HL-60 (cell line): Measurements from ENCODE around the gene LRRC15.

ENCODE experiments used
- DNase-seq, 2 experiments: peaks; one replicate each; pipeline ENCODE4 v3.0.0-alpha.2; 2010 to 2020; ENCODE audit warnings: low read depth in 1 of 2, low spot score in 1 of 2
- H3K27ac ChIP-seq: fragments of 250-450 bp; sonication (Bioruptor Pico); replicated peaks from 2 replicates; pipeline ENCODE4 v1.5.1; 2020; ENCODE audit warnings: mild to moderate bottlenecking, moderate library complexity
- H3K27me3 ChIP-seq: fragments of 250-450 bp; sonication (Bioruptor Pico); 2 replicates; pipeline ENCODE4 v1.5.1; 2021; ENCODE audit warnings: mild to moderate bottlenecking, moderate library complexity; ENCODE audit not compliant: insufficient read depth, poor library complexity, severe bottlenecking
- H3K4me3 ChIP-seq: replicated peaks from 2 replicates; pipeline ENCODE4 v1.5.1; 2011; ENCODE audit warnings: mild to moderate bottlenecking, control low read depth, low read length; ENCODE audit not compliant: insufficient read depth
- GABPA ChIP-seq: IDR thresholded peaks from 2 replicates; pipeline ENCODE4 v1.6.1; 2012; ENCODE audit warnings: low read depth
- POLR2AphosphoS5 ChIP-seq: IDR thresholded peaks from 2 replicates; pipeline ENCODE4 v1.6.1; 2012; ENCODE audit warnings: low read depth
- SPI1 ChIP-seq: IDR thresholded peaks from 2 replicates; pipeline ENCODE4 v1.6.1; 2012; ENCODE audit warnings: low read depth, mild to moderate bottlenecking, borderline replicate concordance
- TF ChIP-seq, protein P1 (sequence below): IDR thresholded peaks from one replicate; pipeline ENCODE4 v1.5.1; 2011; ENCODE audit warnings: low read length, control low read depth, inconsistent platforms; ENCODE audit not compliant: insufficient read depth
- TF ChIP-seq, protein P2 (sequence below): IDR thresholded peaks from 2 replicates; pipeline ENCODE4 v1.6.1; 2012; ENCODE audit warnings: low read depth; ENCODE audit not compliant: insufficient replicate concordance

The LRRC15 gene

DNA sequence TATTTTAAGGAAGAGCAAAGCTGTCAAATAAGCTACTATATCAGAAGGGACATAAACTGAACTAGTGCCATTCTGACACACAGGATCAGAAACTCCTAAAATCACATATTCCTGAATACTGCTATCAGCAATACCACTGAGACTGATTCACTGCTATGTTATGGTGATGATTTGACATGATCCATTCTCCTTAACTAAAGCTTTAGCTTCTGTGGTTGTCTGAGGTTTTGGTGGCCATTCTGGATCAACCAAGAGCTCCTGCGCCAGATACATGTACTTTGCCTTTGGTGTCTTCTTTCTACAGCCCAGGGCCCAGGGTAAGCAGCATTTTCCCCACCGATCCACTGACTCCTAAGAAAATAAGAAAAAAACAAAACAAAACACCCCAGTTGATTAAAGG, 36.2 kb upstream of the LRRC15 start:
- H3K4me3 ChIP-seq: no peak overlapping the region
- DNase-seq: no peak
- no peak overlapping the region for H3K27ac ChIP-seq
- TF ChIP-seq GABPA: no peak
- TF ChIP-seq SPI1: no peak
- no peak for TF ChIP-seq POLR2AphosphoS5
- TF ChIP-seq, protein P1, sequence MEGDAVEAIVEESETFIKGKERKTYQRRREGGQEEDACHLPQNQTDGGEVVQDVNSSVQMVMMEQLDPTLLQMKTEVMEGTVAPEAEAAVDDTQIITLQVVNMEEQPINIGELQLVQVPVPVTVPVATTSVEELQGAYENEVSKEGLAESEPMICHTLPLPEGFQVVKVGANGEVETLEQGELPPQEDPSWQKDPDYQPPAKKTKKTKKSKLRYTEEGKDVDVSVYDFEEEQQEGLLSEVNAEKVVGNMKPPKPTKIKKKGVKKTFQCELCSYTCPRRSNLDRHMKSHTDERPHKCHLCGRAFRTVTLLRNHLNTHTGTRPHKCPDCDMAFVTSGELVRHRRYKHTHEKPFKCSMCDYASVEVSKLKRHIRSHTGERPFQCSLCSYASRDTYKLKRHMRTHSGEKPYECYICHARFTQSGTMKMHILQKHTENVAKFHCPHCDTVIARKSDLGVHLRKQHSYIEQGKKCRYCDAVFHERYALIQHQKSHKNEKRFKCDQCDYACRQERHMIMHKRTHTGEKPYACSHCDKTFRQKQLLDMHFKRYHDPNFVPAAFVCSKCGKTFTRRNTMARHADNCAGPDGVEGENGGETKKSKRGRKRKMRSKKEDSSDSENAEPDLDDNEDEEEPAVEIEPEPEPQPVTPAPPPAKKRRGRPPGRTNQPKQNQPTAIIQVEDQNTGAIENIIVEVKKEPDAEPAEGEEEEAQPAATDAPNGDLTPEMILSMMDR: no peak
- TF ChIP-seq, protein P2, sequence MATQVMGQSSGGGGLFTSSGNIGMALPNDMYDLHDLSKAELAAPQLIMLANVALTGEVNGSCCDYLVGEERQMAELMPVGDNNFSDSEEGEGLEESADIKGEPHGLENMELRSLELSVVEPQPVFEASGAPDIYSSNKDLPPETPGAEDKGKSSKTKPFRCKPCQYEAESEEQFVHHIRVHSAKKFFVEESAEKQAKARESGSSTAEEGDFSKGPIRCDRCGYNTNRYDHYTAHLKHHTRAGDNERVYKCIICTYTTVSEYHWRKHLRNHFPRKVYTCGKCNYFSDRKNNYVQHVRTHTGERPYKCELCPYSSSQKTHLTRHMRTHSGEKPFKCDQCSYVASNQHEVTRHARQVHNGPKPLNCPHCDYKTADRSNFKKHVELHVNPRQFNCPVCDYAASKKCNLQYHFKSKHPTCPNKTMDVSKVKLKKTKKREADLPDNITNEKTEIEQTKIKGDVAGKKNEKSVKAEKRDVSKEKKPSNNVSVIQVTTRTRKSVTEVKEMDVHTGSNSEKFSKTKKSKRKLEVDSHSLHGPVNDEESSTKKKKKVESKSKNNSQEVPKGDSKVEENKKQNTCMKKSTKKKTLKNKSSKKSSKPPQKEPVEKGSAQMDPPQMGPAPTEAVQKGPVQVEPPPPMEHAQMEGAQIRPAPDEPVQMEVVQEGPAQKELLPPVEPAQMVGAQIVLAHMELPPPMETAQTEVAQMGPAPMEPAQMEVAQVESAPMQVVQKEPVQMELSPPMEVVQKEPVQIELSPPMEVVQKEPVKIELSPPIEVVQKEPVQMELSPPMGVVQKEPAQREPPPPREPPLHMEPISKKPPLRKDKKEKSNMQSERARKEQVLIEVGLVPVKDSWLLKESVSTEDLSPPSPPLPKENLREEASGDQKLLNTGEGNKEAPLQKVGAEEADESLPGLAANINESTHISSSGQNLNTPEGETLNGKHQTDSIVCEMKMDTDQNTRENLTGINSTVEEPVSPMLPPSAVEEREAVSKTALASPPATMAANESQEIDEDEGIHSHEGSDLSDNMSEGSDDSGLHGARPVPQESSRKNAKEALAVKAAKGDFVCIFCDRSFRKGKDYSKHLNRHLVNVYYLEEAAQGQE: no peak
- no peaks in the 10 kb centered on the region for H3K27me3 ChIP-seq

DNA sequence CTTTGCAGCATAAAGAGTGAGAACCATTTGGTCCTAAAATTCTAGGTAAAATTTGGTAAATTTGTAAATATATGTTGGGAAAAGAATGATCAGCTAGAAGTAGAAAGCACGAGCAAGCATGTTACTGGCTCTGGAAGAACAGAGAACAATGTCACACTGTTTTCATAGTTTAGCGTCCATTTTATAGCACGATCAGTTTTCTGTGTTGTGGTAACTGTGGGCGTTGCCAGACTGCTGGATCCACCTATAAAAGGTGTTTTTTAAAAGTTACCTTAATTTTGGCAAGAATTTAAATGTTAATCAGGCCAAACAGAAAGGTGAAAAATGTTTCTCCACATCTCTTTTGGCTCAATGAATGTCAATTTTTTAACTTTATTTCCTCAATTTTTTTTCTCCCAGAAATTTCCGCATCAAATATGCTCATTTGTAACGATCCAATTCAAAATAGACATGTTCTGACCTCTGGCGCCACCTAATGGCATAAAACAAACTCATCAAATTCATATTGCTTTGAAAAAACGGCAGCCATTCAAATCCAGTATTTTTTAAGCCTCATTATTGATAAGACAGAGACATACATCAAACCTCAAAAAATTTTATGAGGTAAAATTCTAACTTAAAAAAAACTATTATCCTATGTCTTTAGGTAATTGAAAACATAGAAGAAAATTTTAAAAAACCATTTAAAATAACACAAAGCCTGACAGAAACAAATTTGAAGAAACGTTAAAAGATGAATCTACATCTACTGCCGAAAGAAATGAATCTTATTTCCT, 35.0 kb upstream of the LRRC15 start:
- H3K27ac ChIP-seq: no peak overlapping the region
- H3K4me3 ChIP-seq: no peak overlapping the region
- TF ChIP-seq GABPA: no peak
- TF ChIP-seq, protein P1: peak; percentile 16
- TF ChIP-seq, protein P2: no peak
- TF ChIP-seq SPI1: no peak
- no peak for TF ChIP-seq POLR2AphosphoS5
- H3K27me3 ChIP-seq: no peaks in the 10 kb centered on the region
- DNase-seq: peak in 1 of 2 experiments; percentile 28

DNA sequence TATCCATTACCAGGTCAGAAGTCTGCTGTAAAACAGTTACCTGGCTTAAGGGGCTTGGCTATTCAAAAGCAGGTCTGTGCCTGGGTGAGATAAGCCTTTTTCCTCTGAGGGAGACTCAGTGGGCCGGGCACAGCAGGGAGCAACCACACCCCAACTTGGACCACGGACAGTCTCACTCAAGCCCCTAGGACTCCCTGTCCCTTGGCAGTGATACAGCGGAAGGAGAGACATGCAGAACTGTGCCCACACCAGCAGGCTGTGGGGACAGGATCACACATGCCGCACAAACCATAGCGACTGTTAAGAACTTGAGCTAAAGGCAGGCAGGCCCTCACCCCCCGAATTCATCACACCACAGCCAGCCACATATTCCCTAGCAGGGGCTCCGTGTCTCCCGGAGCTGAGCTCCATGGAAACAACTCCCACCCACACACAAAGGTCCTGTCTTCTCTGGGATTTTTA, 32.4 kb upstream of the LRRC15 start:
- TF ChIP-seq GABPA: no peak
- no peak; the same call in 1 of the 2 replicates for TF ChIP-seq POLR2AphosphoS5
- TF ChIP-seq, protein P2: no peak
- TF ChIP-seq, protein P1: no peak
- TF ChIP-seq SPI1: no peak
- H3K27ac ChIP-seq: no peak overlapping the region
- no peak overlapping the region for H3K4me3 ChIP-seq
- no peak for DNase-seq
- H3K27me3 ChIP-seq: peaks cover 21% of the 10 kb centered on the region
